HG03565 (cell line): ENCODE data around the gene THPO.

Source experiments
- ATAC-seq: cut with Tn5 transposase; IDR thresholded peaks from one replicate; pipeline ENCODE4 v1.9.1; 2021; ENCODE audit warnings: mild to moderate bottlenecking, moderate library complexity; ENCODE audit not compliant: unreplicated experiment

The THPO gene

DNA sequence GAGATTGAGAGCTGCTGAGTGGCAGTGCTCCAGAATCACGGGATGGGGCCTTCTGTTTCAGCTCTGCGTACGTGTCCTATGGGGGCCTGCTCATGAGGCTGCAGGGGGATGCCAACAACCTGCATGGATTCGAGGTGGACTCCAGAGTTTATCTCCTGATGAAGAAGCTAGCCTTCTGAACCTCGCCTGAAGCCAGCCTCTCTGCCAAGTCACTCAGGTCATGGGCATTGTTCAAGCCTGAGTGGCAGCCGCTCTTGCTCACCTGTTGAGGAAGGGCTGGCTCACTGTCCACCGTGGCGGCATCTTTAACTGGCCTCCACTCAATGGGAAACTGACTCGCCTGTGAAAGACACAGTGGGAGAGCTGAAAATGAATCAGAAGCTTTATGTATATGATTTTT, 9.9 kb downstream of the THPO start:
- no peak for ATAC-seq

DNA sequence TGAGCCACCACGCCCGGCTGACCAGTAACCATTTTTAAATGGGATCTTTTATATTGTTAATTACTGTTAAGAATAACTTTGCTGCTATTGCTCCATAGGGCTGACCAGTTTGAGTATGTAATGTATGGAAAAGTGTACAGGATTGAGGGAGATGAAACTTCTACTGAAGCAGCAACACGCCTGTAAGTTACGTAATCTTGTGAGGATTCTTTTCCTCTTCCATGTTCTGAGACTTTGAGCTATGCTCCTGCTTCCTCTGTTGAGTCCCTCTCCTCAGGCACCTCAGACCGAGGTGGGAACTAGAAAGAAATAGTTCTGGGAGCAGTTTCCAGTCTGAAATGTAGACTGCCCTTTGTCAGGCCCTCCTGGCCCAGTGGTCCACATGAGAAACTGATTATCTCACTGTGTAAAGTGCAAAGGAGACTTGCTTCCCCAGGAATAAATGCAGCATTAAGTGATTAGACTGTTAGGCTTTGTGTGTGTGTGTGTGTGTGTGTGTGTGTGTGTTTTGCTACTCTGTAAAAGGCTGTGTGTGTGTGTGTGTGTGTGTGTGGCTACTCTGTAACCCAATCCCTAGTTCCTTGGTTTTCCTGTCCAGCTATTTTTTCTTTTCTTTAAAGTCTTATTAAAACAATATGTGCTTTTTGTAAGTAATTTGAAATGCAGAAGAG, 11.3 kb downstream of the THPO start:
- ATAC-seq: no peak

DNA sequence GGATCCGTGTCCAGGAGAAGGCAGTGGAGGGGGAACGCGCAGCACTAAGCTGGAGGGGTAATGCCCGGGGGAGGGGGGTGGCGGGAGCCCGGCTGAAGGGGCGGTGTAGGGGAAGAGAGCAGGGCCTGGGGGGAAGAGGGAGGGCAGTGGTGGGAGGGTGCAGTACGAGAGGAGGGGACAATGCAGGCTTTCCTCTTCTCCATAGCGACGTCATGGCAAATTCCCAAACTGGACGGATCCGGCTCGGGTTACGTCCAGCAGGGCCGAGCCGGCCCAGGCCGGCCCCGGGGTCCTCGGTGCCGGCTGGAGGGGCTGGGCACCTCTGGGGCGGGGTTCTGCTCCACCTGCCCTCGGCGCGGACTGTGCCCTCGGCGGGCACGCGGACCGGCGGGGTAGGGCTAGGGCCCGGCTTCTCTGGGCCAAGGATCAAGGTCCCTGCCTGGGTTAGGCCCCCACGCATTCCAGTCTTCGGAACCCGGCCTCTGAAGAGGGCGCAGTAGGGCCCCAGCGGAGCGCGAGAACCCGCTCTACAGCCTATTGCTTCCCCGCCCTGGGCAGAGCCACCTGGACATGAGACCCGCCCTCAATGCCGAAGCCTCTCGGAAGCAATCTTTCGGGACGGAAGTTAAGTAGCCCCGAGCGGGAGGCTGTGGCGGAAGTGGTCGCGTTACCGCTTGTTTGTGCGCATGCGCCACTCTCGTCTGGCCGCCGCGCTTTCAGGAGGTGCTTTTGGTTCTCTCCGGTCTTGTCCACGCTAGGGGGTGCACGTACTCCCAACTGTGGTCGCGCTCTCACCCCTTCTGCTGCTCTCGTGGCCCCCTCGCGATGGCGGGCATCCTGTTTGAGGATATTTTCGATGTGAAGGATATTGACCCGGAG, 15.1 kb downstream of the THPO start:
- peak; percentile 79 for ATAC-seq

DNA sequence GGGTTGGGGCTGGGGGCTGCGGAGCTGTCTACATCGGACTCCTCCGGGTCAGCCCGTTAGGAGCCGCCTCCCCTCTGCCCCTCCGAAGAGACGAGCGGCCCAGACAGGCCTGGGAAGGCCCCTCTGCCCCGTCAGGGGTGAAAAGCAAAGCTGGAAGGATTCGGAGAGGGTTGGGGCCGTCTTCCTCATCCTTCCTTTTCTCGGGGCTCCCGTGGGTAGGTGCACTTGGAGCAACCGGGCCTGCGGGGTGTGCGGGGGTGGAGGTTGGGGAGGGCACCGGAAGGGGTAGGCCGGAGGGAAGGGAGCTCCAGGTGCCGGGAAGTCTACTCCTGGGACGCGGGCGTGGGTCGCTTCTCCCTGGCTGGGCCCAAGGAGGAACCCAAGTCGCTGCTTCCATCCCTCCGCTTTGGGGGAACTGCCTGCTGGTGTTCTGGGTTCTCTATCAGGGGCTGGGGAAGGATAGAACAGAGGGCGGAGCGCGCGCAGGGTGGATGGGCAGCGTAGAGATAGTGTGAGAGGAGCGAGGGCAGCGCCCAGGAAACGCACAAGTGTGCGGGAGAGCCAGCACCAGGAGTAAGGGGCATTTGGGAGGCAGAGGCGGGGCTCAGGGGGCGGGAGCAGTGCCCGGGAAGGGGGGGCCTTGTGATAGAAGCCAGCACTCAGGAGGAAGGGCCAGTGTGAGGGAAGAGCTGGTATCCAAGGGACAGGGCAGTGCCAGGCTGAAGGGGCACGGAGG, 15.9 kb downstream of the THPO start:
- no peak for ATAC-seq

DNA sequence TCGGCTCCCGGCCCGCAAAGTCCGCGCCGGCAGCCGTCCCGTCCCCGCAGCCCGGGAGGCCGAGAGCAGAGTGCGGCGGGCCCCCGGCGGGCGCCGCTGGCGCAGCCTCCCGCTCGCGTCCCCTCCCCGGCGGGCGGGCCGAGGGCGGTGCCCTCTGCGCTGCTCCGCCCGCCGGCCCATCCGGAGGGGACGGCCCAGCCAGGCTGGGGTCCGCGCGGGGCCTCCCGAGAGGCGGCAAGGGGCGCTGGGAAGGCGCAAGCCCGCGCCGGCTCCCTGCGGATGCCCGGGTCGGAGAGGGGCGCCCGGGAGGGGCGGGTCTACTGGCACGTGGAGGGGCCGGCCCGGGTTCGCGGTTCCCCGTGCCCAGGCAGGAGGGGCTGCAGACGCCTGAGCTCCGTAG, 16.5 kb downstream of the THPO start, which contains the start of the genes CLCN2 and POLR2H:
TSS of gene CLCN2 (minus strand) at position 74 of the 400 bp plus-strand sequence. CDS start 126 bp downstream, outside the sequence.
TSS of gene POLR2H (plus strand) at position 179 of the 400 bp plus-strand sequence. CDS start 1,783 bp downstream, outside the sequence.
- ATAC-seq: no peak

DNA sequence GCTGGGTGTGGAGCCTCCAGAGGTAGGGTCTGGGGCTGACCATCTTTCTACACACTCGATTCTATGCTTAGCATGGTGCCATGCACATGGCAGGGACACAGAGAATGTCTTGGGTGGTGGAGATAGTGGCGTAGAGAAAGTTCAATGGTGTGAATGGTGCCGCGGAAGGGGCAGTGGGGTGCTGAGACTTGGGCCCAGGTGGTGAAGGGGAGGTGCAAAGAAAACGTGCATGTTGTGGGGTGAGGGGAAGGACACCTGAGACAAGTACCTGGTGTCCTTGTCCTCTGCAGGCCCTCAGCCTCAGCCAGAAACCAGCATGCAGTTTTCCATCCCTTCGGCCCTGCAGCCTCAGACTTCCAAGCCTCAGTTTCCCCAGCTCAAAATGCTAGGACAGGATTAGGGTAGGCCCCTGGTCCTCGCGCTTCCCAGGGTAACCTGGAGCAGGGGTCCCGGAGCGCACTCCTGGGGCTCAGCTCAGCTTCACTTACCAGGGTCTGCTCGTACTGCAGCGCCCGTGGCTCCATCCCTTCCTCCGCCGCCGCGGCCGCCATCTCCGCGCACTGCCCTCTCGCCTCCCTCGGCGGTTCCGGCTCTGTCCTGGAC, 17.0 kb downstream of the THPO start:
- ATAC-seq: no peak

DNA sequence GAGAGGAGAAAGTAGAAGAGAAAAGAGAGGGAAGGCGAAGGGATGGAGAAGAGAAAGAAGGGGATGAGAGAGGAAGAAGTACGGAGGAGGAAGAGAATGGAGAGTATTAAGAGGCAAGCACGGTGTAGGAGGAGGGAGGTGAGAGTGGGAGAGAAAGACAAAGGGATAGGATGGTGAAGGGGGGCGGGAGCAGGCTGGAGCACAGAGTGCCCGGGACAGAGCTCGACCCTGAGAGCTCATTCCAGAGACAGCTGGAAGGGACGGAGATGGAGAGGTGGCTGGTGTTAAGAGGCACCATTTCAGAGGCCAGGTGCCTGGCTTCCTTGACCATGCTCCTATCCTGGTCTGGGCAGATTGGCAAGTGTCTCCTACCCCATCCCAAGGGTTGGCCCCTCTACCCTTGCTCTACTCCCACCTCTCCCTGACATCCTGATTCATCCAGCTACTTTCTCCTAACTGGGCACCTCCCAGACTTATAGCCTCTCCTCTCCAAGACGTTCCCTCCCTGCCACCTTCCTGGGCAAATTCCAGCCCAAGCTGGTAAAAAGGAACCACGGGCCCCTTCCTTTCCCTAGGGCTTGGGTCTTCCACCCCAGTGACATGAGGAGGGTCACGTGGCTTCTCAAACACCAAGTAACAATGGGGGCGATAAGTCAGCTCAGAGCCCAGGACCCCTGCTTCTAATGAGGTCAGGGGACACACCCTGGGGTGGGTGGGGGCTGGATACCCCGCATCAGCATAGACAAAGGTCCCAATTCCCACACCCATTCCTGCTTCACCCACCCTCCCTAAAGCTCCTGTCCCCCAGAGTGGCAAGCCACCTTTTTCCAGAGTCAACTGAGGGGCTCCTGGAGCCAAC, 17.7 kb downstream of the THPO start:
- no peak for ATAC-seq

DNA sequence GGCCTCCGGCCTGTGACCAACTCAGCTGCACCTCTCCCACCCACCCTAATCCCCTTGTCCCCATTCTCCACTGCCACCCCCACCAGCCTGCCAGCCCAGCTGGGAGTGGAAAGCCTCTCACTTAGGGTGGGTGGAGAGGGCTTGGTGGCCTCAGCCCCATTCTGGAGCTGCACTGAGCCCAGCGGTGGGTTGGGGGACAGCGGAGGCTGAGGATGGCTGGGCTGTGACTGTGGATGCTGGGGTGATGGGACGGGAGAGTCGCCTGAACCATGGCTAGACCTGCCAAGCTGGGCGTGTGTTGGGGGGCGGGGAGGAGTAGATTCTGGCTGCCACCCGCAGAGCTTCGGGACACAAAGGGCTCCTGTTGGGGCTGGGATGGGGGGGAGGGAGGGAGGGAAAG, 18.4 kb downstream of the THPO start:
- no peak for ATAC-seq

DNA sequence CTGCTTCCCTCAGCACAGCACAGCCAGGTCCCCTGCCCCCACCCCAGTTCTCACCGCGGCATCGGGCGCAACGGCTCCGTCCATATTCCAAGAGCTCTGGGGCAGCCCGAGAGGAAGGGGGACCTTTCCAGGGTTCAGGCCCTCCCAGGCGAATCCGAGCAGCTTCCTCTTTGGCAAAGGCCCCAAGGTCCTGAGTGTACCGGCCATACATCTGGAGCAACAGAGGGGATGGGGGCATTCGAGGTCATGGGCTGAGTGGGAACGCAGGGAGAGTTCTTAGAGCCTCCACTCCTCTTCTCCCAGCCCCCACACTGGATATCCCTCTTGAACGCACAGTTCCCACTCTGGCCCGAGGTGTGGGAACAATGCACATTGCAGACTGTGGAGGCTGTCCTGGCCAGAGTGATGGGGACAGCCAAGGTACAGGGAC, 19.1 kb downstream of the THPO start:
- ATAC-seq: no peak

DNA sequence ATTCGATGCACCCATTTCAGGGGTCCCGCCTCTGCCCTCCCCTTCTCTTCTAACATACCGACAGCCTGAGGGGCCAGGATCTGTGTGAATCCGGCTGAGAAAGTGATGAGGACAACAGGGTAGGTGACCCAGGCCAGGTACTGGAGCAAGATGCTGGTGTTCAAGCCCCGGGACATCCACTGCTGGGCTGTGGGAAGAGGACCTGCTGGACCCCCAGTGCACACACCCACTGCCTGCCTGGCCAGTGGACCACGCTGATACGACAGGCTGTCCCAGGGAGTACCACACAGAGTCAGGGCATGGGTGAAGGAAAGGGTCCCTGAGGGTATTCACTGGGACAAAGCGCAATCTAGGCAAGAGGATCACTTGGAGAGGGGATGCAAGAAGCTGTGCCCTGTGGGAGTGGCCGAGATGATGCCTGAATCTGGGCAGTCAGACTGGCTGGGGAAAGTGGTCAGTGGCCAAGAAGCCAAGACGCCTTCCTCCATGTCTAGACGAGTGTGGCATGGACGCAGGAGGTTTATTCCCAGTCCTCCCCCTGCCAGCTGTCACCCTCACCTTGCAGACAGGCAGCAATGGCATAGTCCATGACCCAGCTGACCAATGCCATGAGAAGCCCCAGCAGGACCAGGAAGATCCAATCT, 19.8 kb downstream of the THPO start:
- no peak for ATAC-seq

DNA sequence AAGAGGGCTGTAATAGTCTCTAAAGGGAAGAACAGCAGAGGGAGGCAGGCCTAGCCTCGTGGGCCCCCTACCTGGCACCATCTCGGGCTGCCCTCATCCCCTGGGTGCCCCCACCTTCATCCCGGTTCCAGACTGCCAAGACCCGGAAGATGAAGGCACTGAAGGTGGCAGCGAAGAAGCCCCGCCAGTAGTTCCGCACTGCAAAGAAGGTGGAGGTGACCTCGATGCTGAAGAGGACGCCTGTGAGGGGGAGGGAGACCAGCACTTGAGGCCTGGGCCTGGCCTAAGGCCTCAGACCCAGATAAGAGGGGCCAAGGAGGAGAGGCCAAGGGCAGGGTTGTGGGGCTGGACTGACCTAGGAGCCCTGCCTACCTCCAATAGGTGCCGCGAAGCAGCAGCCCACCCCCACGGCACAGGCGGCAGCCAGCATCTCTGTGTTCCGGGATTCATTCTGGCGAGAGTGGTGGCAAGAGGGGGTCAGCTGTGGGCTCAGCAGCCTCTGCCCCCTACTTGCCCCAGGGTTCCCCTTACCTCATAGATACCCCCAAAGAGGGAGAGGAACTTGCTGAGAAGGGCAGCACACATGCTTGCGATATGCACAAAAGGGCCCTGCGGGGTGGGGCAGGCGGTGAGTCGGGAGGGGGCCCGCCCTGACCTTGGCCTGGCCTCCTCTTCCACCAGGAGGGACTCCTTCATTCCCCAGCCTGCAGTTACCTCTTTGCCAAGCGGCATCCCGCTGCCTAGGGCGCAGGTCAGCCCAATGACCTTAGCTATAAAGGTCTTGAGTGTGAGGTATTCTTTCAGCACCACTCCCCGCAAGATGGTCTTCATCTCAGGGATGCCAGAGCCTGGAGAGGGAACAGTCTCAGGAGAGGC, 20.5 kb downstream of the THPO start:
- no peak for ATAC-seq

DNA sequence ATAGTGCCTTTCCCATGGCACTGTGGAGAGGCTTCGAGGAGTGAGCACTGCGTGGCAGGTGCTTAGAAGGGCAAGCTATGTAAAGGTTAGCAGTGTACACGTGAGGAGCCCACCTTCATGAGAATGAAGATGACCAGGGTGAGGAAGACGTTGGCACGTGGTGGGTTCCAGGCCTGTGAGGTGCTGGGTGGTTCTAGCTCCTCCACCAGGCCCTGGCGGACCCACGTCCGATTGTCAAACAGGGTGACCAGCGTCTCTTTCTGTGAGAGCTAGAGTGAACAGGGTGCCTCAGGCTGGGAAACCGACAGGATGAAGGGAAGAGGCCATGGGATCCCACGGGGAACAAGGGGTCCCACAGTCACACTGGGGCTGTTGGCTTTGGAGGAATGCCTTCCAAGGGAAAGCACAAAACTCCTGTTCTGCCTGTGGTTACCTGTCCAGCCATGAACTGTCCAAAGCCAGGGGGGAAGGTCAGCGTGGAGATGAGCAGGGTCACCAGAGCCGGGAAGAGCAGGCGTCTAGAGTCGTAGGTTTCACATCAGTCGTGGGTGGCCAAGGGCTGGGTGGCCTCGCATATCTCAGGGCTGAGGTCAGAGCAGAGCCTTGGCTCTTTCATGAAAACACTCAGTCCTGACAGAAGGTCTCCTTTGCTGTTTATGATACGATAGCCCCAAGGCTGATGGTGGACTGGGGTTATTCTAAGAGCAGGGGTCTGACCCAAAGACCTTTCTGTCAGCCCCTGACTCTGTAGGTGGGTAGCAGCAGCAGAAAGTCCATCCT, 22.6 kb downstream of the THPO start:
- ATAC-seq: no peak

DNA sequence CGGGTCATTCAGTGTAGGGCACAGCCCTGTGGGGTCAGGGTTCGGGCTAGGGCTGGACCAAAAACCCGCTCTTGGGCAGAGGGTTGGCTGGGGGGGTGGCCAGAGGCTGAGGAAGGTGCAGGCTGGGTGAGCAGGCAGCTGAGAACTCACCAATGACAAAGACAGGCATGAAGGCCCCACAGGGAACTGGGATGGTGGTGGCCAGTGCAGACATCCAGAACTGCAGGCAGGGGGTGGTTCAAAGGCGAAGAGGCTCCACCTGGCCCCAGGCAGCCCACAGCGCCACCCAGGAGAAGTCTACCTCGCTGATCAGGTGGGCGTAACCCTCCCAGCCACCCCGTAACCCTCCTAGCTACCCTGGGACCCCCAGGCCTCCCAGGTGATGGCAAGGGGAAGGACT, 23.3 kb downstream of the THPO start:
- ATAC-seq: no peak

DNA sequence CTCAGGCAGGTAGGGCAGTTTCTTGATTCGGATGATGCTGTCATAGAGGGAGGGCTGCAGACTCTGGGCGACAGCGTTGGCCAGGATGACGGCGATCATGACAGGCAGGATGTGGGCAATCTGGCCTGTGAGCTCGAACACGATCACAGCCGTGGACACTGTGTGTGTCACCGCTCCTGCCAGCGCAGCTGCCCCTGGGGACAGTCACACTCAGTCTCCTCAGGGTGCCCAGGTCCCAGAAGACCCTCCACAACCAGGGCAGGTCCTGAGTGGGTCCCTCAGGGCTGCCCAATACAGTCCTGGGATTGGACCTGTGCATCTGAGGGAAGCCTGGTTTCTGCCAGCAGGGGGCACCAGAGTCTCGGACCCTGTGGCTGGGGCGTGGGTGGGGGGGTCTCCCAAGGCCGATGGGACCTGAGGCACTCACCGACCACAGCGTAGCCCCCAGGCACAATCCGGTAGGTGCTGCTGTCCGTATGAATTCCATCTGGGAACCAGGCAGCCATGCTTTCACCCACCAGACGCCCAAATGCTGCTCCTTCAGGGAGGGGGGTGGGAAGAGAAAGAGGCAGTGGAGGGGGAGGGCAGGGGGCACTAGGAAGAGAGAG, 23.8 kb downstream of the THPO start:
- ATAC-seq: no peak

DNA sequence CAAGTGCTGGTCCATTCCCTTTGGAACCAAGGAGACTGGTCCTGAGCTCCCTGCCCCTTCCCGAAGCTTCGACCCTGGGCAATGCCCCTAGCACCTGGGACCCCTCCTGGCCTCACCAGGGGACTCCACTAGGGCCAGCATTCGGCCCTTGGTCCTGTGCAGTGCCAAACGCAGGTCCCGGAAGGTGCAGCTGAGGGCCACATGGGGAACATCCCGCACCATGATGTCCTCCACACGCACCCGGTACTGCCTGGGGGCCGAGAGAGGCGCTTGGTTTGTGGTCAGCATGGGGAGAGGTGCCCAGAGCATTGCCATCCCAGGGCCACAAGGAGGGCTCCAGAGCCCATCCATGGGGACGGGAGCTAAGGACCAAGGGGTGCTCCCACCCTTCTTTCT, 24.5 kb downstream of the THPO start:
- no peak for ATAC-seq

DNA sequence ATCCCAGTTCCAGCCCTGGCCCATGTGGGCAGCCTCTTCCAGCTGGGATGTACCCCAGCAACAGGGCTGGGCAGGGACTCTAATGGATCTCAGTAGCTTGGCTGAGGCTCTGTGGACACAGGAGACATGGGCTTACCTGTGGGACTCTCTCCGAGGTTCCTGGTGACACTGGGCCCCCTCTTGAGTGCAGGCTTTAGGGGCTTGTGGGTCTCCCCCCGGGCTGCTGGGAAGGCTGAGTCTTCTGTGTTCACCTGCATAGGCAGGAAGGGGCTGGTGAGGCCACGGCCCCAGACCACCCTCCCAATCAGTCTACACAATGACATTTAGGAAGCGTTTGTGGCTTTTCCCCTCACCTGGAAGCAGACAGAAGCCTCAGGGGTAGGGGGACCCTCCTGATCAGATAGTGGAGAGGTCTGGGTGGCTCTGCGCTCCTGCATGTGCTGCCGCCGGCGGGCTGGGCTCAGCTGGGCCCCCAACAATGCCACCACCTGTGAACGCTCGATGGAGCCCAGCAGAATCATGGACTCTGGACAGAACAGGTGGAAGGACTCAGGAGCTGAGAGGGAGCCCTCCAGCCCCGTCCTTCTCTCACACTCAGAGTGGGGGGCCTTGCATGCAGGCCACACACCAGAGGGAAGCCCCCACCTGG, 25.0 kb downstream of the THPO start:
- ATAC-seq: no peak
